HG02852 (cell line): ENCODE results near the gene IREB2.

Experiments used
- ATAC-seq: cut with Tn5 transposase; IDR thresholded peaks from one replicate; pipeline ENCODE4 v1.9.1; 2021; ENCODE audit warnings: mild to moderate bottlenecking, moderate library complexity; ENCODE audit not compliant: unreplicated experiment

Gene IREB2

DNA sequence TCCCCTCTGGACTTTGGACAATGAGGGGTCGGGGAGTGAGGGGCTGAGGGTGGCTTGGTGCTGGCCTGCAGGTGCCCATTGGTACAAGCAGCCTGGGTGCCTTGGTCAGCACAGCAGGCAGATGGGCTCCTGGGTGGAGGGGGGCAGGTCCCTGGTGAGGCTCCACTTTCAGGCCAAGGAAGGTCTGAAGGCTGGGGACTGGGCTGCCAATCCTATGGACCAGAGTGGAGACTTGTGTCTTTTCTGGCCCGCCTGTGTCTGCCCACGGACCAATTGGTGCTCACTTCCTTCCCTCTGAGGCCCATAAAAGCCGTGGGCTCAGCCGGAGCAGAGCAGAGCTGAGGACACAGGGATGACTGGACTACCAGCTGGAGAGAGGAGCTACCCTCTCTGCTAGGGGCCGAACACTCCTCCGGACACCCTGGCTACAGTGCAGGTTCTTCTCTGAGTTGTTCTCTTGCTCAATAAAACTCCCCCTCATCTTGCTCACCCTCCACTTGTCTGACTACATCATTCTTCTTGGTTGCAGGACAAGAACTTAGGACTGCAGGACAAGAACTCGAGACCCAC, 31.9 kb upstream of the IREB2 start:
- ATAC-seq, result no peak

GRCh38 chr15:78407608-78408354, 30.2 kb upstream of the IREB2 start:
- no peak for ATAC-seq

DNA sequence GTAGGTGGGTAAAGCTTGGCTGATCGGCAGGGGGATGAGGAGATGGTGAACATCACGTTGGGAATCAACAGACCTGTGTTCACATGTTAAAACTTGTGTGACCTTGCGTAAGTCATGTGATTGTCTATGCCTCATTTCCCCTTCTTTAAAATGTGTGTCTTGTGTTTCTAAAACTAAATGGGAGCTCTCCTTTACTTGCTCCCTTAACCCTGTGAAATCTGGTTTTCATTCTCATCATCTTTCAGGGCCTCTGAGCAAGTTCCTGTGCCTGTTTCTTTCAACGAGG, 29.7 kb upstream of the IREB2 start:
- ATAC-seq, result no peak

GRCh38 chr15:78408961-78409360, 29.1 kb upstream of the IREB2 start:
- no peak for ATAC-seq

- ATAC-seq, result no peak
Observed at GRCh38 chr15:78411061-78411460, 27.0 kb upstream of the IREB2 start.

GRCh38 chr15:78414621-78415250, 23.3 kb upstream of the IREB2 start:
- no peak for ATAC-seq

GRCh38 chr15:78415284-78415683, 22.7 kb upstream of the IREB2 start:
- ATAC-seq, result no peak

DNA sequence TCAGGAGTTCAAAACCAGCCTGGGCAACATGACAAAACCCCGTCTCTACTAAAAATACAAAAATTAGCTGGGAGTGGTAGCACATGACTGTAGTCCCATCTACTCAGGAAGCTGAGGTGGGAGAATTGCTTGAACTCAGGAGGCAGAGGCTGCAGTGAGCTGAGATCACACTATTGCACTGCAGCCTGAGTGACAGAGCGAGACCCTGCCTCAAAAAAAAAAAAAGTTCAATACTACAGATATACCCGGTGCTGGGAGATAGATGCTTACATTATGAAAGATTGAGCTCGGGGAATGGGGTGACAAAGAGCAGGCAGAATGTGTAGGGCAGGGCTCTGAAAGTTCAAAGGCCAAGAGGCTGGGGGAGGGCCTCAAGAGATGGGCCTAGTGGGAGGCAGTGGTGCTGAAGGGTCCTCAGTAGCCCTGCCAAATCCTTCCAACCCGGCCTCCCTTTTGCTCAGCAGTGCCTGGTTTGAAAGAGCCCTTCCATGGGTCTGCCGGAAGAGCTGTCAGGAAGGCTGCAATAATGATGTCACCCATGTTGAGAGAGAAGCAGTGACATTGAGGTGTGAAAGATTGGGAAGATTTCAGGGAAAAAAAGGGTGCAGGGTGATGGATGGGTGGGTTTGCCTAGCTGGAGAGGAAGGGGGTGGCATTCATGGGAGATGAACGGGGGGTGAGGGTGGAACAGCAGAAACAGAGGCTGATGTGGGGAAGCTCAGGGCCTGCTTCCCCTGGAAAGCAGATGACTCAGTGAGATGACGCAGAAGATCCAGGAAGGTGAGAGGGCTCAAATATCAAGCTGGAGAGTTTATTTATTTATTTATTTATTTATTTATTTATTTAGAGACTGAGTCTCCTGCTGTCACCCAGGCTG, 20.0 kb upstream of the IREB2 start:
- no peak for ATAC-seq

DNA sequence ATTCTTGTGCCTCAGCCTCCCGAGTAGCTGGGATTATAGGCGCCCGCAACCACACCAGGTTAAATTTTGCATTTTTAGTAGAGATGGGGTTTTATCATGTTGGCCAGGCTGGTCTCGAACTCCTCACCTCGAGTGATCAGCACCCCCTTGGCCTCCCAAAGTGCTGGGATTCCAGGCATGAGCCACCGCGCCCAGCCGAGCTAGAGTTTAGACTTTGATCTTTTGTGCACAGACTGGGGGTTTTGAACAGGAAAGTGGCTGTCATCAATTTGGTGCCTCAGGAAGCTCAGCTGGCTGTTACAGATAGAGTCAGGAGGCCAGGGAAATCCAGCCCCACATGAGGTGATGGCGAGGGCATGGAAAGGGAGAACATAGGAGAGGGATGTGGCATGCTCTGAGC, 19.3 kb upstream of the IREB2 start:
- ATAC-seq, result no peak

GRCh38 chr15:78419367-78419766, 18.6 kb upstream of the IREB2 start:
- ATAC-seq, result no peak

- ATAC-seq, result no peak
Observed at GRCh38 chr15:78420220-78420619, 17.8 kb upstream of the IREB2 start.

- no peak for ATAC-seq
Observed at GRCh38 chr15:78420766-78421165, 17.2 kb upstream of the IREB2 start.

GRCh38 chr15:78421238-78421965, 16.6 kb upstream of the IREB2 start:
- no peak for ATAC-seq

DNA sequence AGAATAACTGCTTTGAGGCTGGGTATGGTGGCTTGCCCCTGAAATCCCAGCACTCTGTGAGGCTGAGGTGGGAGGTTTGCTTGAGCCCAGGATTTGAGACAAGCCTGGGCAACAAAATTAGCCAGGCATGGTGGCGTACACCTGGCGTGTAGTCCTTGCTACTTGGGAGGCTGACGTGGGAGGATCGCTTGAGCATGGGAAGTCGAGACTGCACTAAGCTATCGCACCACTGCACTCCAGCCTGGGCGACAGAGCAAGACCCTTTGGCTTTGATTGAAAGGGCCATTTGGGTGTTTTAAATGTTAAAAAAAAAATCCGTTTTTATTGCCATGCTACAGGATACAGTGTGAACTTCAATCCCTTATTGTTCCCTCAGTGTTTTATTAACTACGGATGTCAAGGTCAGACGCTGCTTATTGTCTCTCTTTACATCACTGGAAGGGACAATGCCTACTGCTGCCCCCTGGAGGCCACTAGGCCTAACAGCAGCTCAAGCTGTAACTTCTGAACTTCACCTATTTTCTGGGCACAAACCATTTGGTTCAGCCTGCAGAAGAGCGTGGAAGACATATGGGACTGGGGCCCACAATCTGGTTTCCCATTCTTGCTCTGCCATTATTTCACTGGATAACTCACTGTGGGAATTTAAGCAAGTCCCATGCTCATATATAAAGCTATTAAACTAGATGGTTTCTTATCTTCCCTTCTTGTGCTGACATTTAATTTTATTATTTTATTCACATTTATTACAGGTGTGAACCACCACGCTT, 15.3 kb upstream of the IREB2 start:
- ATAC-seq, result no peak

DNA sequence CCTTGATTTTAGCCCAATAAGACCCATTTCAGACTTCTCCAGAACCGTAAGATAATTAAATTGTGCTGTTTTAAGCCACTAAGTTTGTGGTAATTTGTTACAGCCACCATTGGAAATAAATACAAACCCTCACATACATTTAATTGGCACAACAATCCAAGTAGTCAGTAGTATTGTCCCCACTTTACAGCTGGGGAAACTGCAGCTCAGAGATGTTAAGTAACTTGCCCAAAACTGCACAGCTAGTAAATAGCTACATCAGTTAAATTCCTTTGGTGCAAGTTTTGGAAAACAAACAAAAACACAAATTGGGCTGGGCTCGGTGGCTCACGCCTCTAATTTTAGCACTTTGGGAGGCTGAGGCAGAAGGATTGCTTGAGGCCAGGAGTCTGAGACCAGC, 13.3 kb upstream of the IREB2 start:
- ATAC-seq, result no peak

DNA sequence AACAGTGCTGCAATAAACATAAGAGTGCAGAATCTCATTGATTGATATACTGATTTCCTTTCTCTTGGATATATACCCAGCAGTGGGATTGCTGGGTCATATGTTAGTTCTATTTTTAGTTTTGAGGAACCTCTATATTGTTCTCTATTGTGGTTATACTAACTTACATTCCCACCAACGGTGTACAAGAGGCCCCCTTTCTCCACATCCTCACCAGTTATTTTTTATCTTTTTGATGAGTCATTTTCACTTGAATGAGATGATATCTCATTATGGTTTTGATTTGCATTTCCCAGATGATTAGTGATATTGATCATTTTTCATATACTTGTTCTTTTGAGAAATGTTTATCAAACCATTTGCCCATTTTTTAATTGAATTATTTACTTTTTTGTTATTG, 12.4 kb upstream of the IREB2 start:
- no peak for ATAC-seq

DNA sequence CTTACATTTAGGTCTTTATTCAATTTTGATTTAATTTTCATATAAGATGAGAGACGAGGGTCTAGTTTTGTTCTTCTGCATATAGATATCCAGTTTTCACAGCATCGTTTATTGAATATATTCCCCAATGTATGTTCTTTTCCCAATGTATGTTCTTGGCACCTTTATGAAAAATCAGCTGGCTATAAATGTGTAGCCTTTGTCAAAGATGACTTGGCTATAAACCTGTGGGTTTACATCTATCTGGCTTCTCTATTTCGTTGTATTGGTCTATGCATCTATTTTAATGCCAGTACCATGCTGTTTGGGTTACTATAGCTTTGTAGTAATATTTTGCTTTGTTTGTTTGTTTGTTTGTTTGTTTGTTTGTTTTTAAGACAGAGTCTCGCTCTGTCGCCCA, 11.7 kb upstream of the IREB2 start:
- no peak for ATAC-seq

- no peak for ATAC-seq
Observed at GRCh38 chr15:78427953-78428352, 10.1 kb upstream of the IREB2 start.

DNA sequence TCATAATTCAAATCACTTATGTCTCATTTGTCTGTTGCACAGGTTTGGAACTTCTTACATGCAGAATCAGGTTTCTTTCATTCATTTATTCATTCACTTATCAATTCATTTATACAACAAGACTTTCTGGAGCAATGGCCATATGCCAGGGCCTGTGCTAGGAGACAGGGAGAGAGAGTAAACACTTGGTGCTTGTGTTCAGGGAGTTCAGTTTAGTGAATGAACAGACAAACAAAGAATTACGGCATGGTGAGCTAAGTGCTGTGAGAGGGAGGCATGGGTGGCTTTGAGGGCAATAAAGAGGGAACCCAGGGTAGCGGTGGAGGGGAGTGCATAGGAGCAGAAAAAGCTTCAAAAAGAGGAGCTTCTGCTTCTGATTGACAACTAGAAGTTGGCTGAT, 8.5 kb upstream of the IREB2 start:
- ATAC-seq, result no peak

DNA sequence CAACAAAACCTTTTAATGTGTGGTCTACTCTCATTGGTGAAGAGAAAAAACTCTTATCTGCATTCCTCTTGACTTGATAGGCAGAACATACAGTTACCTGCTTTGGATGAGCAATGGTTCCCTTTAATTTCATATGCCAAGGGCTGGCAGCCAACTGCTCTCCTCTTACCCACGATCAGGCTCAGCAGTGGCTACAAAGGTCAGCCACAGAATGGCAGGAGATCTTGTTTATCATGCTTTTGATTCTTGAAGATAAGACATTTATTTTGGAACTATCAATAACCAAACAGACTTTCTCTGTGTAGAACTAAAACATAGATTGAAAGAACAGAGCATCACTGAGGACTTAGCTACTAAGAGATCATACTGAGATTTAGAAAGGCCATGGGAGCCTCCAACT, 6.1 kb upstream of the IREB2 start:
- ATAC-seq, result no peak
